IPS-15b (cell line): ENCODE measurements around the gene GRIN2A.

Source experiments
- H3K27me3 ChIP-seq: one replicate; pipeline ENCODE4 v1.6.1; 2013; ENCODE audit warnings: low read length; ENCODE audit not compliant: control insufficient read depth, insufficient read depth
- H3K36me3 ChIP-seq: one replicate; pipeline ENCODE4 v1.6.1; 2013; ENCODE audit warnings: low read length; ENCODE audit not compliant: control insufficient read depth, insufficient read depth
- H3K4me1 ChIP-seq: one replicate; pipeline ENCODE4 v1.6.1; 2013; ENCODE audit warnings: mild to moderate bottlenecking, low read length; ENCODE audit not compliant: control insufficient read depth, insufficient read depth
- H3K4me3 ChIP-seq: one replicate; pipeline ENCODE4 v1.5.1; 2013; ENCODE audit warnings: low read depth, low read length
- H3K9ac ChIP-seq: one replicate; pipeline ENCODE4 v1.6.1; 2013; ENCODE audit warnings: low read depth, mild to moderate bottlenecking, low read length
- H3K9me3 ChIP-seq: one replicate; pipeline ENCODE4 v1.6.1; 2013; ENCODE audit warnings: mild to moderate bottlenecking, low read length; ENCODE audit not compliant: control insufficient read depth, insufficient read depth

GRIN2A gene

GRCh38 chr16:10182222-10183053 is at the start of gene GRIN2A:
Gene GRIN2A (minus strand): TSS chr16:10182428. CDS start chr16:10180411, 2,017 bp downstream.
- no peaks in the 10 kb centered on the region for H3K36me3 ChIP-seq
- H3K9ac ChIP-seq, result peak within 1 kb of the TSS; percentile 54
- H3K27me3 ChIP-seq, result peaks cover 82% of the 10 kb centered on the region
- no peaks in the 10 kb centered on the region for H3K9me3 ChIP-seq
- H3K4me1 ChIP-seq, result no peaks in the 10 kb centered on the region
- peak within 1 kb of the TSS; percentile 85 for H3K4me3 ChIP-seq

- Histone ChIP-seq H3K4me3 (no peak overlapping the region), H3K36me3 (no peaks in the 10 kb centered on the region), H3K27me3 (no peaks in the 10 kb centered on the region), H3K9me3 (no peaks in the 10 kb centered on the region), H3K9ac (no peak overlapping the region), H3K4me1 (no peaks in the 10 kb centered on the region)
Observed at GRCh38 chr16:10231563-10231962, 49.3 kb upstream of the GRIN2A start.

GRCh38 chr16:10228779-10229178 is 46.6 kb upstream of the GRIN2A start:
- H3K27me3 ChIP-seq, result no peaks in the 10 kb centered on the region
- H3K9me3 ChIP-seq, result no peaks in the 10 kb centered on the region
- no peak overlapping the region for H3K4me3 ChIP-seq
- H3K4me1 ChIP-seq, result no peaks in the 10 kb centered on the region
- H3K36me3 ChIP-seq, result no peaks in the 10 kb centered on the region
- H3K9ac ChIP-seq, result no peak overlapping the region

- no peak overlapping the region for H3K4me3 ChIP-seq
- no peaks in the 10 kb centered on the region for H3K4me1 ChIP-seq
- H3K9ac ChIP-seq, result no peak overlapping the region
- H3K9me3 ChIP-seq, result no peaks in the 10 kb centered on the region
- no peaks in the 10 kb centered on the region for H3K27me3 ChIP-seq
- H3K36me3 ChIP-seq, result no peaks in the 10 kb centered on the region
Observed at GRCh38 chr16:10226987-10227306, 44.7 kb upstream of the GRIN2A start.

- H3K9ac ChIP-seq, result no peak overlapping the region
- H3K4me1 ChIP-seq, result no peaks in the 10 kb centered on the region
- no peak overlapping the region for H3K4me3 ChIP-seq
- no peaks in the 10 kb centered on the region for H3K9me3 ChIP-seq
- H3K36me3 ChIP-seq, result no peaks in the 10 kb centered on the region
- no peaks in the 10 kb centered on the region for H3K27me3 ChIP-seq
Observed at GRCh38 chr16:10226141-10226986, 44.1 kb upstream of the GRIN2A start.

GRCh38 chr16:10225653-10226052 is 43.4 kb upstream of the GRIN2A start:
- no peaks in the 10 kb centered on the region for H3K36me3 ChIP-seq
- H3K4me1 ChIP-seq, result no peaks in the 10 kb centered on the region
- H3K9ac ChIP-seq, result no peak overlapping the region
- H3K9me3 ChIP-seq, result no peaks in the 10 kb centered on the region
- H3K4me3 ChIP-seq, result no peak overlapping the region
- H3K27me3 ChIP-seq, result no peaks in the 10 kb centered on the region

- H3K9me3 ChIP-seq, result no peaks in the 10 kb centered on the region
- no peak overlapping the region for H3K4me3 ChIP-seq
- no peaks in the 10 kb centered on the region for H3K27me3 ChIP-seq
- H3K4me1 ChIP-seq, result no peaks in the 10 kb centered on the region
- no peaks in the 10 kb centered on the region for H3K36me3 ChIP-seq
- H3K9ac ChIP-seq, result no peak overlapping the region
Observed at GRCh38 chr16:10224850-10225249, 42.6 kb upstream of the GRIN2A start.

GRCh38 chr16:10220942-10221341 is 38.7 kb upstream of the GRIN2A start:
- Histone ChIP-seq H3K9ac (no peak overlapping the region), H3K9me3 (no peaks in the 10 kb centered on the region), H3K4me3 (no peak overlapping the region), H3K36me3 (no peaks in the 10 kb centered on the region), H3K4me1 (no peaks in the 10 kb centered on the region), H3K27me3 (no peaks in the 10 kb centered on the region)

GRCh38 chr16:10219742-10220141 is 37.5 kb upstream of the GRIN2A start:
- Histone ChIP-seq H3K9me3 (no peaks in the 10 kb centered on the region), H3K4me3 (no peak overlapping the region), H3K36me3 (no peaks in the 10 kb centered on the region), H3K27me3 (no peaks in the 10 kb centered on the region), H3K9ac (no peak overlapping the region), H3K4me1 (no peaks in the 10 kb centered on the region)

GRCh38 chr16:10218490-10219206 is 36.4 kb upstream of the GRIN2A start:
- Histone ChIP-seq H3K36me3 (no peaks in the 10 kb centered on the region), H3K27me3 (no peaks in the 10 kb centered on the region), H3K4me3 (no peak overlapping the region), H3K9me3 (no peaks in the 10 kb centered on the region), H3K4me1 (no peaks in the 10 kb centered on the region), H3K9ac (no peak overlapping the region)

GRCh38 chr16:10213748-10214147 is 31.5 kb upstream of the GRIN2A start:
- Histone ChIP-seq H3K27me3 (no peaks in the 10 kb centered on the region), H3K36me3 (no peaks in the 10 kb centered on the region), H3K4me1 (no peaks in the 10 kb centered on the region), H3K9ac (no peak overlapping the region), H3K9me3 (no peaks in the 10 kb centered on the region), H3K4me3 (no peak overlapping the region)
